Panc1 (cell line): Measurements from ENCODE around the gene OR6C65.

Experiments
- POLR2AphosphoS5 ChIP-seq: IDR thresholded peaks from 2 replicates; pipeline ENCODE4 v1.6.1; 2012; ENCODE audit warnings: mild to moderate bottlenecking, low read depth, low read length, moderate library complexity
- SIN3A ChIP-seq: IDR thresholded peaks from 2 replicates; pipeline ENCODE4 v1.6.1; 2012; ENCODE audit warnings: low read depth, mild to moderate bottlenecking, low read length, moderate library complexity, borderline replicate concordance; ENCODE audit not compliant: insufficient read depth
- TF ChIP-seq, protein P1 (sequence below): fragments of 450-650 bp; IDR thresholded peaks from 2 replicates; pipeline ENCODE4 v1.5.1; 2017; ENCODE audit warnings: mild to moderate bottlenecking
- TF ChIP-seq, protein P2 (sequence below), 2 experiments: IDR thresholded peaks; 2 replicates each; pipeline ENCODE4 v1.6.1; 2011 to 2012; ENCODE audit warnings: low read depth in 2 of 2, control low read depth in 1 of 2, low read length in 1 of 2, mild to moderate bottlenecking in 1 of 2, moderate library complexity in 1 of 2; ENCODE audit not compliant: insufficient read depth in 1 of 2

DNA sequence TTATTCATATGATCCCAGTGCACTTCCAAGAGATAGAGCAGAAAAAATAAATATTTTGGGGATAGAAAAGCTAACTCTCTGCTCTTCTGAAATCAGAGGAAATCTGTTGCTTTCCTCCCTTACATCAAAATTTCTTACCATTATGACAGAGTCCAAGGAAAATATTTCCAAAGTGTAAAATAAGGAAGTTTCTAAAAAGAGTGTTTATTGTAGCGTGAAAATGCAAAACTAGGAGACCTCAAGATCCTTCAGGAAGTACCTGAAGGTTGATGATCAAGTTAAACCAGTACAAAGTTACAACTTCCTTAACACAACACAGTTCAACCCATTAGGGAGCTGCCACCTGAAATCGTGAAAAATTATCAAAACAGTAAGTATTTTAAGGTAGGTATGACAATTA, 43.4 kb downstream of the OR6C65 start, which contains the start of gene OR6C2:
- TF ChIP-seq POLR2AphosphoS5 = no peak
- TF ChIP-seq, protein P1, sequence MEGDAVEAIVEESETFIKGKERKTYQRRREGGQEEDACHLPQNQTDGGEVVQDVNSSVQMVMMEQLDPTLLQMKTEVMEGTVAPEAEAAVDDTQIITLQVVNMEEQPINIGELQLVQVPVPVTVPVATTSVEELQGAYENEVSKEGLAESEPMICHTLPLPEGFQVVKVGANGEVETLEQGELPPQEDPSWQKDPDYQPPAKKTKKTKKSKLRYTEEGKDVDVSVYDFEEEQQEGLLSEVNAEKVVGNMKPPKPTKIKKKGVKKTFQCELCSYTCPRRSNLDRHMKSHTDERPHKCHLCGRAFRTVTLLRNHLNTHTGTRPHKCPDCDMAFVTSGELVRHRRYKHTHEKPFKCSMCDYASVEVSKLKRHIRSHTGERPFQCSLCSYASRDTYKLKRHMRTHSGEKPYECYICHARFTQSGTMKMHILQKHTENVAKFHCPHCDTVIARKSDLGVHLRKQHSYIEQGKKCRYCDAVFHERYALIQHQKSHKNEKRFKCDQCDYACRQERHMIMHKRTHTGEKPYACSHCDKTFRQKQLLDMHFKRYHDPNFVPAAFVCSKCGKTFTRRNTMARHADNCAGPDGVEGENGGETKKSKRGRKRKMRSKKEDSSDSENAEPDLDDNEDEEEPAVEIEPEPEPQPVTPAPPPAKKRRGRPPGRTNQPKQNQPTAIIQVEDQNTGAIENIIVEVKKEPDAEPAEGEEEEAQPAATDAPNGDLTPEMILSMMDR = no peak
- TF ChIP-seq, protein P2, sequence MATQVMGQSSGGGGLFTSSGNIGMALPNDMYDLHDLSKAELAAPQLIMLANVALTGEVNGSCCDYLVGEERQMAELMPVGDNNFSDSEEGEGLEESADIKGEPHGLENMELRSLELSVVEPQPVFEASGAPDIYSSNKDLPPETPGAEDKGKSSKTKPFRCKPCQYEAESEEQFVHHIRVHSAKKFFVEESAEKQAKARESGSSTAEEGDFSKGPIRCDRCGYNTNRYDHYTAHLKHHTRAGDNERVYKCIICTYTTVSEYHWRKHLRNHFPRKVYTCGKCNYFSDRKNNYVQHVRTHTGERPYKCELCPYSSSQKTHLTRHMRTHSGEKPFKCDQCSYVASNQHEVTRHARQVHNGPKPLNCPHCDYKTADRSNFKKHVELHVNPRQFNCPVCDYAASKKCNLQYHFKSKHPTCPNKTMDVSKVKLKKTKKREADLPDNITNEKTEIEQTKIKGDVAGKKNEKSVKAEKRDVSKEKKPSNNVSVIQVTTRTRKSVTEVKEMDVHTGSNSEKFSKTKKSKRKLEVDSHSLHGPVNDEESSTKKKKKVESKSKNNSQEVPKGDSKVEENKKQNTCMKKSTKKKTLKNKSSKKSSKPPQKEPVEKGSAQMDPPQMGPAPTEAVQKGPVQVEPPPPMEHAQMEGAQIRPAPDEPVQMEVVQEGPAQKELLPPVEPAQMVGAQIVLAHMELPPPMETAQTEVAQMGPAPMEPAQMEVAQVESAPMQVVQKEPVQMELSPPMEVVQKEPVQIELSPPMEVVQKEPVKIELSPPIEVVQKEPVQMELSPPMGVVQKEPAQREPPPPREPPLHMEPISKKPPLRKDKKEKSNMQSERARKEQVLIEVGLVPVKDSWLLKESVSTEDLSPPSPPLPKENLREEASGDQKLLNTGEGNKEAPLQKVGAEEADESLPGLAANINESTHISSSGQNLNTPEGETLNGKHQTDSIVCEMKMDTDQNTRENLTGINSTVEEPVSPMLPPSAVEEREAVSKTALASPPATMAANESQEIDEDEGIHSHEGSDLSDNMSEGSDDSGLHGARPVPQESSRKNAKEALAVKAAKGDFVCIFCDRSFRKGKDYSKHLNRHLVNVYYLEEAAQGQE (IDR thresholded peaks at IDR 0.05; ENCODE audit: insufficient read depth in 1 of 2, low read depth in 2 of 2, low read length in 1 of 2) = no peak
- no peak for TF ChIP-seq SIN3A
